Endothelial cell of umbilical vein (primary cell): ENCODE data around the gene KCNQ5. TPM values are rescaled to one million over a fixed set of nuclear protein-coding genes. Genes with fewer than 3 reads are reported as not detected.

ENCODE experiments used
- BruUV-seq: library from RNA; stranded (reverse); fragments of 400-500 nt; replicated peaks from 2 replicates; lab custom pipeline; 2021; lab: Mats Ljungman, UMichigan
- CTCF ChIA-PET: fragments of 300-600, 350-600 bp; sonication (Branson Sonifier 250); formaldehyde crosslinking; loops from one replicate; lab custom pipeline; 2021; ENCODE audit warnings: antibody characterized with exemption, inconsistent platforms; lab: Charles Lee
- POLR2A ChIA-PET: fragments of 300-600, 350-600 bp; sonication (Branson Sonifier 250); formaldehyde crosslinking; loops from one replicate; lab custom pipeline; 2021; ENCODE audit warnings: antibody characterized with exemption, inconsistent platforms; lab: Charles Lee
- DNase-seq: peaks from one replicate; pipeline ENCODE4 v3.0.0-alpha.2; 2011; ENCODE audit warnings: low read depth, low spot score
- FAIRE-seq: peaks from 2 replicates; lab custom pipeline; 2011; peaks lifted over from hg19 to GRCh38; lab: Jason Lieb, UNC
- H2AFZ ChIP-seq: 2 replicates; pipeline ENCODE4 v1.6.0; 2012; ENCODE audit warnings: low read depth, low read length, control low read depth, inconsistent platforms
- H3K27ac ChIP-seq: 2 replicates; pipeline ENCODE4 v1.5.1; 2011; ENCODE audit warnings: low read depth, mild to moderate bottlenecking, control low read depth, low read length, moderate library complexity; ENCODE audit not compliant: insufficient read depth
- H3K27me3 ChIP-seq, 2 experiments: 2 replicates each; pipeline versions ENCODE4 v1.6.0 to v1.6.1; 2011; ENCODE audit warnings: low read length in 2 of 2, mixed read lengths in 1 of 2; ENCODE audit not compliant: control insufficient read depth in 2 of 2, insufficient read depth in 2 of 2
- H3K36me3 ChIP-seq, 2 experiments: 2 replicates in 1 of 2; 3 replicates in 1 of 2; pipeline ENCODE4 v1.5.1; 2011; ENCODE audit warnings: low read length in 2 of 2, mild to moderate bottlenecking in 1 of 2, moderate library complexity in 1 of 2; ENCODE audit not compliant: control insufficient read depth in 2 of 2, insufficient read depth in 2 of 2; ENCODE audit errors: extremely low read depth in 1 of 2
- H3K4me1 ChIP-seq: 3 replicates; pipeline ENCODE4 v1.5.1; 2011; ENCODE audit warnings: mild to moderate bottlenecking, low read length; ENCODE audit not compliant: control insufficient read depth, insufficient read depth; ENCODE audit errors: extremely low read depth
- H3K4me2 ChIP-seq: 2 replicates; pipeline ENCODE4 v1.6.1; 2011; ENCODE audit warnings: low read length, control low read depth, mixed read lengths; ENCODE audit not compliant: insufficient read depth
- H3K4me3 ChIP-seq, 3 experiments: fragments of 200-600 bp in 1 of 3; sonication (generic), shearing (Covaris generic) in 1 of 3; replicated peaks in 1 of 3; 2 replicates each; pipeline ENCODE4 v1.5.1; 2011 to 2016; ENCODE audit warnings: control low read depth in 3 of 3, low read length in 3 of 3, mild to moderate bottlenecking in 2 of 3, inconsistent platforms in 1 of 3, low read depth in 1 of 3, moderate library complexity in 1 of 3; ENCODE audit not compliant: insufficient read depth in 1 of 3
- H3K79me2 ChIP-seq: 2 replicates; pipeline ENCODE4 v1.6.0; 2012; ENCODE audit warnings: low read length, inconsistent platforms; ENCODE audit not compliant: control insufficient read depth, insufficient read depth
- H3K9ac ChIP-seq: replicated peaks from 2 replicates; pipeline ENCODE3; 2011; ENCODE audit warnings: low read length, control low read depth; ENCODE audit not compliant: insufficient read depth; ENCODE audit errors: extremely low read depth
- H3K9me1 ChIP-seq: replicated peaks from 3 replicates; pipeline ENCODE4 v1.6.0; 2011; ENCODE audit warnings: mild to moderate bottlenecking, low read length; ENCODE audit not compliant: control insufficient read depth, insufficient read depth; ENCODE audit errors: extremely low read depth
- H3K9me3 ChIP-seq: replicated peaks from 2 replicates; pipeline ENCODE4 v1.5.1; 2012; ENCODE audit warnings: low read length, inconsistent platforms; ENCODE audit not compliant: control insufficient read depth, insufficient read depth
- H4K20me1 ChIP-seq: replicated peaks from 2 replicates; pipeline ENCODE3; 2011; ENCODE audit warnings: mild to moderate bottlenecking, low read length; ENCODE audit not compliant: control insufficient read depth, insufficient read depth; ENCODE audit errors: extremely low read depth
- EZH2 ChIP-seq: IDR thresholded peaks from 2 replicates; pipeline ENCODE4 v1.6.1; 2012; ENCODE audit warnings: borderline replicate concordance, low read depth, mild to moderate bottlenecking, moderate library complexity, low read length, inconsistent platforms; ENCODE audit not compliant: severe bottlenecking
- FOS ChIP-seq: IDR thresholded peaks from 2 replicates; pipeline ENCODE4 v1.6.1; 2011; ENCODE audit warnings: mild to moderate bottlenecking, low read length, moderate library complexity, borderline replicate concordance; ENCODE audit not compliant: insufficient read depth
- JUN ChIP-seq: IDR thresholded peaks from 2 replicates; pipeline ENCODE4 v1.6.1; 2011; ENCODE audit warnings: borderline replicate concordance, low read depth; ENCODE audit not compliant: insufficient read length, insufficient read depth
- MYC ChIP-seq: IDR thresholded peaks from one replicate; pipeline ENCODE4 v1.6.1; 2011; ENCODE audit warnings: mild to moderate bottlenecking, low read depth, low read length
- POLR2A ChIP-seq: IDR thresholded peaks from 2 replicates; pipeline ENCODE4 v1.6.1; 2012; ENCODE audit warnings: low read depth, mild to moderate bottlenecking, control low read depth, low read length
- dilution Hi-C: fragments of 300-500 bp; cut with MboI; formaldehyde crosslinking; loops from one replicate; pipeline ENCODE4 v1.15.0; 2019; ENCODE audit warnings: low sequenced_read_pairs; ENCODE audit not compliant: extremely low pct_ligation_motif_present
- intact Hi-C: fragments of 100-400 bp; cut with micrococcal nuclease; formaldehyde crosslinking; loops from one replicate; pipeline ENCODE4 v1.10.0; 2022
- polyA plus RNA-seq, 4 experiments: library from polyadenylated mRNA; depleted of rRNA in 3 of 4; stranded (reverse) in 3 of 4; unstranded in 1 of 4; fragments of >200 nt; gene quantifications; 2 replicates each; pipeline versions ENCODE4 v1.2.1 to v1.2.3, GENCODE V29; 2011 to 2012; ENCODE audit warnings: missing spikeins in 1 of 4
- total RNA-seq: library from RNA; stranded (reverse); gene quantifications from 2 replicates; pipeline ENCODE4 v1.2.3, GENCODE V29; 2021
- TF ChIP-seq, protein P1 (sequence below): IDR thresholded peaks from 2 replicates; pipeline ENCODE4 v1.6.1; 2011; ENCODE audit not compliant: insufficient read depth, insufficient read length
- TF ChIP-seq, protein P2 (sequence below), 2 donors: IDR thresholded peaks; 1 replicate in 1 of 2; 2 replicates in 1 of 2; pipeline ENCODE4 v1.5.1; 2011; ENCODE audit warnings: low read length in 2 of 2, mild to moderate bottlenecking in 2 of 2, moderate library complexity in 2 of 2, control low read depth in 1 of 2, inconsistent platforms in 1 of 2, low read depth in 1 of 2; ENCODE audit not compliant: insufficient read depth in 1 of 2; ENCODE audit errors: extremely low read depth in 1 of 2

KCNQ5 gene
- total and polyA plus RNA-seq, 2 donors (not counting 3 experiments of a cell fraction or from before 2014, with no cell fraction given) = 0.22 TPM; not detected in 1

DNA sequence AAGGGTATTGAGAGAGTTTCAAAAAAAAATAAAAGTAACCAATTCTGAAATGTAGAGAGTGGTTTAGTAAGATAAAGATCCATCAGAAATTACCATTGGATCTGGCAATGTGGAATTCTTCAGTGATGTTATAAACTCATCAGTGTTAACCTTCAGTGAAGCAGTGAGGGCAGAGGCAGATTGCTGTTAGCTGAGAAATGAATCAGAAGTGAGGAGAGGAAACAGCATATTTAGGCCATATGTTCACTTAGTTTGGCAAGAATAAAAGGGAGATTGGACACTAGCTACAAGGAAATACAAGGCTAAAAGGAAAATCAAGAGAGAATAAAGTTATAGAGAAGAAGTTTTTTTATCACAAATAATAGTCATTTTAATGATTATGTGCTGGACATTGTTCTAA lies 9.6 kb downstream of the KCNQ5 start:
- no TSS peak for BruUV-seq
- Histone ChIP-seq H3K79me2 (no peaks in the 10 kb centered on the region), H4K20me1 (no peaks in the 10 kb centered on the region), H2AFZ (no peak overlapping the region), H3K4me1 (no peaks in the 10 kb centered on the region), H3K27me3 (peaks cover 0 to 2% of the 10 kb centered on the region in 2 experiments), H3K9me3 (no peaks in the 10 kb centered on the region), H3K4me3 (no peak overlapping the region), H3K4me2 (no peak overlapping the region), H3K9ac (no peak overlapping the region), H3K36me3 (no peaks in the 10 kb centered on the region), H3K27ac (no peak overlapping the region), H3K9me1 (no peaks in the 10 kb centered on the region)
- dilution Hi-C loops (no loop called here), intact Hi-C loops (no loop called here)
- ChIA-PET CTCF (interaction anchor here (0.5 to 18.6 kb wide), 2 partner anchors 499 to 832 kb away, joined by 3 to 731 read pairs; no protein-coding TSS in a partner anchor), POLR2A (no interaction called here)
- FAIRE-seq (no peak), DNase-seq (no peak)
- TF ChIP-seq JUN = no peak
- TF ChIP-seq POLR2A = no peak
- TF ChIP-seq, protein P1, sequence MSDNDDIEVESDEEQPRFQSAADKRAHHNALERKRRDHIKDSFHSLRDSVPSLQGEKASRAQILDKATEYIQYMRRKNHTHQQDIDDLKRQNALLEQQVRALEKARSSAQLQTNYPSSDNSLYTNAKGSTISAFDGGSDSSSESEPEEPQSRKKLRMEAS = no peak
- TF ChIP-seq MYC = no peak
- TF ChIP-seq EZH2 = no peak

DNA sequence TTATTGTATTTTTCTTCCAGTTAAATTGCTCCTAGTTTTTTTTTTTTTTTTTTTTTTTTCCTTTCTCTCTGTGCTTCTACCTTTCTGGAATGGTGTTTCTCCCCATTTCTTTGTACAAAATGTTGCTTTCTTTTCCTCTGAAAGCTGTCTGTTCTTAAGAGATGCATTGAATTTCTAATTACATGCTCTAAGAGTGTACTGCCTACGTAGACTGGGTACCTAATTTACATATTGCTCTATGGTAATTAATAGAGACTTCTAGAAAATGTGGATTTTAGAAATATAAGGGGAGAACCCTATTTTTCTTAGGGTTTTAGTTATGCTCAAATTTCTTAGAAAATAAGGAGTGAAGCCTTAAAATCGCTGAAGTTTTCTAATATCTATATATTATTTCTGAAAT lies 13.8 kb downstream of the KCNQ5 start:
- POLR2A ChIA-PET = no interaction called here
- dilution Hi-C loops = no loop called here
- CTCF ChIA-PET = interaction anchor here (0.7 to 2.0 kb wide), 4 partner anchors 19 to 547 kb away, joined by 3 to 12 read pairs (median 4); no protein-coding TSS in a partner anchor

More for the DNA sequence above, 13.8 kb downstream of the KCNQ5 start:
- no peak overlapping the region for H3K4me2 ChIP-seq
- BruUV-seq = no TSS peak
- DNase-seq (no peak), FAIRE-seq (no peak)
- H3K4me1 ChIP-seq = no peaks in the 10 kb centered on the region
- H2AFZ ChIP-seq = no peak overlapping the region
- peaks cover 0 to 1% of the 10 kb centered on the region in 2 experiments for H3K27me3 ChIP-seq
- H3K4me3 ChIP-seq = no peak overlapping the region
- H3K36me3 ChIP-seq = no peaks in the 10 kb centered on the region
- no peaks in the 10 kb centered on the region for H3K9me1 ChIP-seq
- no peaks in the 10 kb centered on the region for H4K20me1 ChIP-seq
- no peaks in the 10 kb centered on the region for H3K9me3 ChIP-seq
- no peak overlapping the region for H3K9ac ChIP-seq
- no peak overlapping the region for H3K27ac ChIP-seq
- no peaks in the 10 kb centered on the region for H3K79me2 ChIP-seq
- intact Hi-C loops = no loop called here
- TF ChIP-seq, protein P1 = no peak
- TF ChIP-seq JUN = no peak
- no peak for TF ChIP-seq FOS
- TF ChIP-seq POLR2A = no peak
- TF ChIP-seq, protein P2, sequence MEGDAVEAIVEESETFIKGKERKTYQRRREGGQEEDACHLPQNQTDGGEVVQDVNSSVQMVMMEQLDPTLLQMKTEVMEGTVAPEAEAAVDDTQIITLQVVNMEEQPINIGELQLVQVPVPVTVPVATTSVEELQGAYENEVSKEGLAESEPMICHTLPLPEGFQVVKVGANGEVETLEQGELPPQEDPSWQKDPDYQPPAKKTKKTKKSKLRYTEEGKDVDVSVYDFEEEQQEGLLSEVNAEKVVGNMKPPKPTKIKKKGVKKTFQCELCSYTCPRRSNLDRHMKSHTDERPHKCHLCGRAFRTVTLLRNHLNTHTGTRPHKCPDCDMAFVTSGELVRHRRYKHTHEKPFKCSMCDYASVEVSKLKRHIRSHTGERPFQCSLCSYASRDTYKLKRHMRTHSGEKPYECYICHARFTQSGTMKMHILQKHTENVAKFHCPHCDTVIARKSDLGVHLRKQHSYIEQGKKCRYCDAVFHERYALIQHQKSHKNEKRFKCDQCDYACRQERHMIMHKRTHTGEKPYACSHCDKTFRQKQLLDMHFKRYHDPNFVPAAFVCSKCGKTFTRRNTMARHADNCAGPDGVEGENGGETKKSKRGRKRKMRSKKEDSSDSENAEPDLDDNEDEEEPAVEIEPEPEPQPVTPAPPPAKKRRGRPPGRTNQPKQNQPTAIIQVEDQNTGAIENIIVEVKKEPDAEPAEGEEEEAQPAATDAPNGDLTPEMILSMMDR (IDR thresholded peaks at IDR 0.05; ENCODE audit: extremely low read depth in 1 of 2, insufficient read depth in 1 of 2, low read depth in 1 of 2, low read length in 2 of 2) = no peak
